Measurements from ENCODE around the gene NOP14. TPM values are rescaled to one million over a fixed set of nuclear protein-coding genes. Genes with fewer than 3 reads are reported as not detected.
"Not testable (repeated sequence)": the region's sequence is repeated elsewhere in the genome, so short reads cannot be mapped to it uniquely, and the experiment has no call there.

The NOP14 gene
- total RNA-seq, 1 donor from 2014 or later: 64.2 TPM

GRCh38 chr4:2918714-2919113 is 44.5 kb downstream of the NOP14 start:
- intact Hi-C loops (cut with micrococcal nuclease): not testable (repeated sequence)

DNA sequence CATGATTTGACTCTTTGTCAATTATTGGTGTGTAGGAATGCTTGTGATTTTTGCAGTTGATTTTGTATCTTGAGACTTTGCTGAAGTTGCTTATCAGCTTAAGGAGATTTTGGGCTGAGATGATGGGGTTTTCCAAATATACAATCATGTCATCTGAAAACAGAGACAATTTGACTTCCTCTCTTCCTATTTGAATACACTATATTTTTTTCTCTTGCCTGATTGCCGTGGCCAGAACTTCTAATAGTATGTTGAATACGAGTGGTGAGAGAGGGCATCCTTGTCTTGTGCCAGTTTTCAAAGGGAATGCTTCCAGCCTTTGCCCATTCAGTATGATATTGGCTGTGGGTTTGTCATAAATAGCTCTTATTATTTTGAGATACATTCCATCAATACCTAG is 44.9 kb downstream of the NOP14 start:
- intact Hi-C loops (cut with micrococcal nuclease): not testable (repeated sequence)

- intact Hi-C loops (cut with micrococcal nuclease): not testable (repeated sequence)
These were observed 46.5 kb downstream of the NOP14 start for GRCh38 chr4:2916696-2917095.

GRCh38 chr4:2915789-2916188 is 47.4 kb downstream of the NOP14 start:
- intact Hi-C loops (cut with micrococcal nuclease): no loop called here

DNA sequence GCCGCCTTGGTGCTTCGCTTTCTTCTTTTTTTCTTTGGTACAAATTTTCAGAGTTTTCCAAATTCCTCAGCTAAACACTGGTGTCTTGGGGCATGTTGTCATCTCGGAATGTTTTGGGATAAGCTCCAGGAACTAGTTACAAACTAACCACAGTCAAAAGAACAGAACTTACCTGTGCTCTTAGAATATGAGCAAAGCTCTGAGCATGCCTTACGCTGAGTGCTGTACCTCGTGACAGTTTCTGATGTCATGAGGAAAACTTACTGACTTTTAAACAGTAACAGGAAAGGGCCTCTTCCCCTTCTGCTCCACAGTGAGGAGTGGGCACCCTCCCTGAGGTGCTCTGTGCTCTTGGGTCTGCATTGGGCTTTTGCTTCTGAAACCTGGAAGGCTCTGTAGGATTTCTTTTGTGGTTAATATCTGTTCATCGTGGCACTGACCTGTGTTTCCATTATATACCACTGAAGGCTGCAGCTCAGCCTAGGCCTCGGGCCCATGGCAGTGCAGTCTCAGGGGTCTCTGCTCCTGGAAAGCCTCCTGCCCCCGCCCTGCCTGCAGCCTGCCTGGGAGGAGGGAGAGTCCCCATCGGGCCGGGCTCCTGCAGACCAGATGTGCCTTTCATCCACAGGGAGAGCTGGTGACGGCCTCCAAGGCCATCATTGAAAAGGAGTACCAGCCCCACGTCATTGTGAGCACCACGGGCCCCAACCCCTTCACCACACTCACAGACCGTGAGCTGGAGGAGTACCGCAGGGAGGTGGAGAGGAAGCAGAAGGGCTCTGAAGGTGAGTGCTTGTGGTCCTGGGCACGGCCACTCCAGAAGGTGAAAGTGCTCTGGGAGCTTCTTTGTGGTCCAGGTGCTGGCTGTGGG is 48.7 kb downstream of the NOP14 start:
- intact Hi-C loops (cut with micrococcal nuclease): no loop called here

DNA sequence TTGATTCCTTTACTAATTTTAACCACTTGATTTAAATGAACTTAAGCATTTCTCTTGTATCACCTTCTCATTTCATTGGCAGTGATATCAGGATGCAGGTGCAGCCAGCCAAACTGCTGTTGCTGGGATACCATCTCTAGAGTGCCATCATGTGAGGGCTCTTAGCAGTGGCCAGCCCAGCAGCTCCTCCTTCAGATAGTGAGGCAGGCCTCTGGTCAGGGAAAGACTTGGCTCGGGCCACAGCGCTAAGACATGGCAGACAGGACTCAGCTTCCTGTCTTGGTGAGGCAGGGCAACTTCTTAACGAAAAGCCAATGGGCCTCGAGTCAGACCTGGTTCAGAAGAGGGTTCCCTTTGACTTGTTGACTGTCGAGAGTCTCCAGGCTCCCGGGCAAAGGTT is 50.0 kb downstream of the NOP14 start:
- intact Hi-C loops (cut with micrococcal nuclease): no loop called here

DNA sequence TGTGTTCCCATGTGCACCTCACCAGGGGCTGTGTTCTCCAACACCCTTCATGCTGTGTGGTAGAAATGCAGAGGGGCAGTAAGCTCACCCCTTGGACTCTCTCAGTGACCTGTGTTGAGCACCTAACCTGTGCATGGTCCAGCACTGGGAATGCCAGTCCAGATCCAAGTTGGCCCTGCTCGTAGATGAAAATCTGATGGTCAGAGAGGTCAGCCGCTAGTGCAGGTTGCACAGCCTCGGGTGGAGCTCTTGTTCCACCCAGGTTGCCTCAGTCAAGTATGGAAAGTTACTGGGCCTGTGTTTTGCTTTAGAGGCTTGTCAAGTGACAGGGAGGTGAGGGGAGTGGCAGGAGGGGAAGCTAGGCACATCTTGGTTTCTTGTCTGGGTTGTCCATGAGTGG is 51.3 kb downstream of the NOP14 start:
- intact Hi-C loops (cut with micrococcal nuclease): no loop called here

- intact Hi-C loops (cut with micrococcal nuclease): no loop called here
These were observed 52.8 kb downstream of the NOP14 start for GRCh38 chr4:2910409-2910808.

DNA sequence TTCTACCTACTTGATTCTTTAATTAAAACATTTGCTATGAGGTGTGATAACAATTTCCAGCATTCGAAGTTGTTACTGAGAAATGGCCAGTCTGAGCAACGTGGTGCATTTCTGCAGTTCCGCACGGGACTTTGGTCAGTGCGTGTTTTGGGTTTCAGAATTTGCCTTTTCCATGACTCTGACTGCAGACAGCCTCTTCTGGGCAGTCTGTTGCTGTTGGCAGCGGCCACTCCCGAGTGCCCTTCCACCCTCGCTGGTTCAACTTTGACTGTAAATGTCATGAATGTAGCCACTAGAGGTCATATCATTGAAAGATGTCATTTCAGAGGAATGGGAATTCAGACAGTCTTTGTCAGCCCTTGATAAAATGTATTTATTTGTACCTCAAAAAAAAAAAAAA is 53.6 kb downstream of the NOP14 start:
- intact Hi-C loops (cut with micrococcal nuclease): no loop called here

GRCh38 chr4:2908686-2909085 is 54.5 kb downstream of the NOP14 start:
- intact Hi-C loops (cut with micrococcal nuclease): no loop called here

GRCh38 chr4:2907706-2908293 is 55.4 kb downstream of the NOP14 start:
- intact Hi-C loops (cut with micrococcal nuclease): no loop called here

GRCh38 chr4:2907226-2907625 is 56.0 kb downstream of the NOP14 start:
- intact Hi-C loops (cut with micrococcal nuclease): no loop called here

GRCh38 chr4:2906218-2906617 is 57.0 kb downstream of the NOP14 start:
- intact Hi-C loops (cut with micrococcal nuclease): no loop called here

DNA sequence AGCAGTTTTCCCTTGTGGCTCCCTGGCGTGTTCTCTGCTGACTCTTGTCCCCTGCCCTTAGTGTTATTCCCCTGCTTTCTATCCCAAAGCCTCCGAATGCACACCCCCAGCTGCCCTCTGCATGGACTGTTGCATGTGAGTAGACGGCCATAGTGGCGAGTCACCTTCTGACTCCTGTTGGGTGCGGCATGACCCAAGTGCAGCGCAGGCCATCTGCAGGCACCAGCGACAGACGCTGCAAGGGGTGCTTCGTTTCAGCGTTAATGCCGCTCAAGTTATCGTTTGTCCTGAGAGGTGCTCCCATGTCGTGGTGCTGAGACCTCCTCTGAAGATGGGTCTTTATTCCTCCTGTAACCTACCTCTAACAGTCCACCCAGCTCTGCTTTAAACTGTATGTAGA is 57.7 kb downstream of the NOP14 start:
- intact Hi-C loops (cut with micrococcal nuclease): no loop called here

GRCh38 chr4:2902126-2902525 is 61.1 kb downstream of the NOP14 start:
- intact Hi-C loops (cut with micrococcal nuclease): no loop called here

GRCh38 chr4:2901186-2901585 is 62.0 kb downstream of the NOP14 start:
- intact Hi-C loops (cut with micrococcal nuclease): no loop called here

DNA sequence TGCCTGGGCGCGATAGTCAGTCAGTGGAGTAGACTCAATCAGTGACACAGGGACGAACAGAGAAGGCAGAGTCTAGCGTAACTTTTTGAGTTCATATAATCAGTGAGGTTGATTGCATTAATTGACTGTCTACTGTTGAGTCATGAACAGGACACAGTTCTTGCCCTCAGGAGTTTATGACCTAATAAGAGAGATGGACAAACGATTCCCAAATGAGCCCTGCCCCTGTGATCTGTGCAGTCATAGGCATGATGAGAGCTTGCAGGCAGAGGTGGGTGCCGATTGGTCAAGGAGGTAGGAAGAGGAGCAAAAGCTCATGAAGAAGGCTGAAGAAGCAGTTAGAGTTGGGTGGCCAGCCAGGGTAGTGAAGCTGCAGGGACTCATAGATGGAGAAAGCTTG is 62.5 kb downstream of the NOP14 start:
- intact Hi-C loops (cut with micrococcal nuclease): no loop called here

DNA sequence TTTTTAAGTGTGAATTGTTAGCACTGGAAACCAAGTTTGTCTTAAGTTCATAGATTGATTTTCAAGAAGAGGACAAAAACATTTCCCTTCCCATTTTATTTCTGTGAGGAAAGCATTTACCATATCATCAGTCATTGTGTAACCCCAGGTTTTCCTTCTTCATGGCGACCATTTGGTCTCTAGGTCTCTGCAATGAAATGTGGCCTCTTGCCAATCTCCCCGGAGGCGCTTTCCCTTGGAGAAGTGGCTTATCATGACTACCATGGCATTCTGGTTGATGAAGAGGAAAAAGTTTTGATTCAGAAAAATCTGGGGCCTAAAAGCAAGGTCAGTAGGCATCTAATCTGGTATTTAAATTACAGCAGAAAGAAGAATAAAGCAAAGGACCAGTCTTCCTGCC is 65.2 kb downstream of the NOP14 start:
- intact Hi-C loops (cut with micrococcal nuclease): no loop called here

DNA sequence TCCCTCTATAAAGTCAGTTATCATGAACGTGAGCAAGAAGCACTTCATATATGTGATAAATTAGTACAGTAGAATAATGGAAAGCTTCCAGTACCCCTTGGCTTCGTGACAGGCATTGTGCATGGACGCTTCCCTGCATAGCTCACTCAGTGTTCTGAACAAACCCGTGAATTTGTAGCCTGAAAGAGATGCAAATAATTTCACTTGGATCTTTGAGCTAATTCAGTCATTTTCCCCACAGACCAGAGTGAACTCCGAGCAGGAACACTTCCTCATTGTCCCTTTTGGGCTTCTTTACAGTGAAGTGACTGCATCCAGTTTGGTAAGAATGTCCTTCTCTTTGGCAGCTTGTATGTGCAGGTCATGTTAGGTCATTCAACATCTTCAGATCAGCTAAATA is 69.4 kb downstream of the NOP14 start:
- intact Hi-C loops (cut with micrococcal nuclease): no loop called here

DNA sequence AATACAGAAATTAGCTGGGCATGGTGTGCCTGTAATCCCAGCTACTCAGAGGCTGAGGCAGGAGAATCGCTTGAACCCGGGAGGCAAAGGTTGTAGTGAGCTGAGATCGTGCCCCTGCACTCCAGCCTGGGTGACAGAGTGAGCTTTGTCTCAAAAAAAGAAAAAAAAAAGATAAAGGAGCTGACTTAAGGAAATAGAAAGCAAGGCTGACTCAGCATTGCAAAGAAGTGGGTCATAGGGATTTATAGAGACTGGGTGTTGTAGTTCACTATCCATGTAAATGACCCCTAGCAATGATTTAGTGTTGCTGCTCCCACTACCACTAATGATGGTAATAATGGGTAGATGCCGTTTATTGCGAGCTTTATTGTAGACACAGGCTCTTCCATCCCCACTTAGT is 71.9 kb downstream of the NOP14 start:
- intact Hi-C loops (cut with micrococcal nuclease): no loop called here

- intact Hi-C loops (cut with micrococcal nuclease): no loop called here
These were observed 74.3 kb downstream of the NOP14 start for GRCh38 chr4:2888886-2889285.

All from T-helper 1 cell treated with Interleukin-12 subunit alpha and Interleukin-12 subunit beta and Interleukin-4 antibody, amounts not matched to agents 30 ng/mL and 1 ng/mL, for 36 hours (primary cell).